Measurements from ENCODE around the gene ME2. TPM values are rescaled to one million over a fixed set of nuclear protein-coding genes. Genes with fewer than 3 reads are reported as not detected.
"Not testable (repeated sequence)": the region's sequence is repeated elsewhere in the genome, so short reads cannot be mapped to it uniquely, and the experiment has no call there.

ME2 gene
- total and polyA plus RNA-seq, 4 experiments from 2014 or later = 48.6 to 53.5 (median 49.7) TPM

- CTCF ChIA-PET (ENCODE audit: partially characterized antibody) = no interaction called here
- Mint-ChIP-seq H3K4me1 (no peaks in the 10 kb centered on the region), H3K27me3 (no peaks in the 10 kb centered on the region), H3K4me3 (no peak overlapping the region), H3K36me3 (no peaks in the 10 kb centered on the region), H3K27ac (no peak overlapping the region), H3K9me3 (no peaks in the 10 kb centered on the region)
- POLR2A ChIA-PET (ENCODE audit: partially characterized antibody) = no interaction called here
- H3K36me3 ChIP-seq (ENCODE audit: insufficient read depth, low read length) = no peaks in the 10 kb centered on the region
- intact Hi-C loops (cut with micrococcal nuclease) = no loop called here
- H3K9me3 ChIP-seq (ENCODE audit: control insufficient read depth in 1 of 2, low read length in 2 of 2) = no peaks in the 10 kb centered on the region
- H3K27ac ChIP-seq (ENCODE audit: low read depth, low read length) = no peak overlapping the region
- H3K27me3 ChIP-seq (ENCODE audit: insufficient read depth, low read length) = no peaks in the 10 kb centered on the region
- no peaks in the 10 kb centered on the region for H3K4me1 ChIP-seq (ENCODE audit: insufficient read depth, low read length)
- H3K4me3 ChIP-seq (ENCODE audit: low read length in 2 of 2) = no peak overlapping the region
- no peak for DNase-seq
Observed at GRCh38 chr18:50871846-50872245, 7.1 kb upstream of the ME2 start.

GRCh38 chr18:50875966-50876536, 2.9 kb upstream of the ME2 start:
- H3K4me3 Mint-ChIP-seq = no peak overlapping the region
- H3K4me3 ChIP-seq (ENCODE audit: low read length in 2 of 2) = no peak overlapping the region
- no peaks in the 10 kb centered on the region for H3K9me3 Mint-ChIP-seq
- no peaks in the 10 kb centered on the region for H3K27me3 Mint-ChIP-seq
- H3K4me1 Mint-ChIP-seq = peaks cover 14 to 25% (median 18%) of the 10 kb centered on the region in 4 donors
- no peaks in the 10 kb centered on the region for H3K36me3 ChIP-seq (ENCODE audit: insufficient read depth, low read length)
- H3K27me3 ChIP-seq (ENCODE audit: insufficient read depth, low read length) = no peaks in the 10 kb centered on the region
- intact Hi-C loops (cut with micrococcal nuclease) = loop anchor here (5.0 kb wide), 1 partner anchor 36 kb away; no protein-coding TSS in a partner anchor
- H3K9me3 ChIP-seq (ENCODE audit: control insufficient read depth in 1 of 2, low read length in 2 of 2) = no peaks in the 10 kb centered on the region
- CTCF ChIA-PET (ENCODE audit: partially characterized antibody) = interaction anchor here (0.8 kb wide), 1 partner anchor 56 kb away, joined by 4 read pairs; the partner anchor contains the start of gene MRO
- no peak for DNase-seq
- POLR2A ChIA-PET (ENCODE audit: partially characterized antibody) = interaction anchor here (0.9 to 4.0 kb wide), 2 partner anchors 92 to 154 kb away, joined by 4 to 120 read pairs; partner anchors contain the start of genes ELAC1 and SMAD4
- peaks cover 23% of the 10 kb centered on the region for H3K4me1 ChIP-seq (ENCODE audit: insufficient read depth, low read length)
- H3K27ac ChIP-seq (ENCODE audit: low read depth, low read length) = no peak overlapping the region
- peaks cover 0 to 13% of the 10 kb centered on the region in 2 donors for H3K36me3 Mint-ChIP-seq
- H3K27ac Mint-ChIP-seq = peak overlapping the region in 1 of 7 donors; percentile 24

GRCh38 chr18:50877545-50878265, 1.2 kb upstream of the ME2 start:
- DNase-seq = peak in 4 of 5 donors; percentile 1 to 37 (median 7)

GRCh38 chr18:50879302-50880118, 592 bp downstream of the ME2 start:
- H3K36me3 ChIP-seq (ENCODE audit: insufficient read depth, low read length) = no peaks in the 10 kb centered on the region
- CTCF ChIA-PET (ENCODE audit: partially characterized antibody) = interaction anchor here (0.8 to 1.9 kb wide), 7 partner anchors 16 to 318 kb away, joined by 3 to 7 read pairs (median 4); partner anchors contain the start of gene MEX3C
- peak overlapping the region; percentile 76 for H3K4me3 ChIP-seq (ENCODE audit: low read length in 2 of 2)
- H3K4me3 Mint-ChIP-seq = peak overlapping the region; percentile 93 to 99 (median 99)
- no peaks in the 10 kb centered on the region for H3K9me3 Mint-ChIP-seq
- H3K27ac Mint-ChIP-seq = peak overlapping the region; percentile 90 to 98 (median 96)
- intact Hi-C loops (cut with micrococcal nuclease) = loop anchor here (1.0 to 5.0 kb wide), 4 partner anchors 33 to 599 kb away; partner anchors contain the start of gene MBD1
- H3K4me1 ChIP-seq (ENCODE audit: insufficient read depth, low read length) = peaks cover 45% of the 10 kb centered on the region
- H3K36me3 Mint-ChIP-seq = peaks cover 0 to 13% of the 10 kb centered on the region in 2 donors
- H3K4me1 Mint-ChIP-seq = peaks cover 22 to 40% (median 30%) of the 10 kb centered on the region in 4 donors
- DNase-seq = peak; percentile 40 to 62 (median 54)
- H3K27me3 Mint-ChIP-seq = no peaks in the 10 kb centered on the region
- no peaks in the 10 kb centered on the region for H3K27me3 ChIP-seq (ENCODE audit: insufficient read depth, low read length)
- peak overlapping the region; percentile 88 for H3K27ac ChIP-seq (ENCODE audit: low read depth, low read length)
- no peaks in the 10 kb centered on the region for H3K9me3 ChIP-seq (ENCODE audit: control insufficient read depth in 1 of 2, low read length in 2 of 2)
- POLR2A ChIA-PET (ENCODE audit: partially characterized antibody) = interaction anchor here (0.6 to 4.0 kb wide), 28 partner anchors 8 to 1392 kb away, joined by 3 to 120 read pairs (median 5); partner anchors contain the start of genes C18orf32, ELAC1, MEX3C and SKA1

More at GRCh38 chr18:50877545-50878265, 1.2 kb upstream of the ME2 start:
- H3K27ac Mint-ChIP-seq = peak overlapping the region; percentile 94 to 99 (median 99)
- H3K4me3 ChIP-seq (ENCODE audit: low read length in 2 of 2) = peak overlapping the region; percentile 76 to 94
- intact Hi-C loops (cut with micrococcal nuclease) = loop anchor here (1.0 to 5.0 kb wide), 7 partner anchors 35 to 597 kb away; partner anchors contain the start of genes ELAC1, MBD1, MRO and SMAD4
- H3K36me3 ChIP-seq (ENCODE audit: insufficient read depth, low read length) = no peaks in the 10 kb centered on the region
- H3K36me3 Mint-ChIP-seq = peaks cover 0 to 13% of the 10 kb centered on the region in 2 donors
- H3K4me1 Mint-ChIP-seq = peaks cover 15 to 25% (median 20%) of the 10 kb centered on the region in 4 donors
- peaks cover 37% of the 10 kb centered on the region for H3K4me1 ChIP-seq (ENCODE audit: insufficient read depth, low read length)
- H3K9me3 ChIP-seq (ENCODE audit: control insufficient read depth in 1 of 2, low read length in 2 of 2) = no peaks in the 10 kb centered on the region
- H3K4me3 Mint-ChIP-seq = peak overlapping the region; percentile 90 to 99 (median 96)
- ChIA-PET POLR2A (ENCODE audit: partially characterized antibody) (interaction anchor here (1.0 to 4.0 kb wide), 12 partner anchors 10 to 319 kb away, joined by 3 to 120 read pairs (median 10); partner anchors contain the start of genes ELAC1, MEX3C, MRO and SMAD4), CTCF (ENCODE audit: partially characterized antibody) (interaction anchor here (1.3 to 1.9 kb wide), 2 partner anchors 57 to 152 kb away, joined by 5 read pairs; partner anchors contain the start of gene SMAD4)
- H3K27me3 ChIP-seq (ENCODE audit: insufficient read depth, low read length) = no peaks in the 10 kb centered on the region
- H3K9me3 Mint-ChIP-seq = no peaks in the 10 kb centered on the region
- no peaks in the 10 kb centered on the region for H3K27me3 Mint-ChIP-seq
- H3K27ac ChIP-seq (ENCODE audit: low read depth, low read length) = peak overlapping the region; percentile 88

GRCh38 chr18:50880119-50880465, 1.2 kb downstream of the ME2 start:
- no peaks in the 10 kb centered on the region for H3K27me3 Mint-ChIP-seq
- DNase-seq = no peak
- peak overlapping the region; percentile 91 to 99 (median 99) for H3K4me3 Mint-ChIP-seq
- peak overlapping the region; percentile 88 for H3K27ac ChIP-seq (ENCODE audit: low read depth, low read length)
- intact Hi-C loops (cut with micrococcal nuclease) = no loop called here
- no peaks in the 10 kb centered on the region for H3K9me3 Mint-ChIP-seq
- peaks cover 45% of the 10 kb centered on the region for H3K4me1 ChIP-seq (ENCODE audit: insufficient read depth, low read length)
- no peaks in the 10 kb centered on the region for H3K36me3 ChIP-seq (ENCODE audit: insufficient read depth, low read length)
- ChIA-PET POLR2A (ENCODE audit: partially characterized antibody) (interaction anchor here (0.6 to 1.6 kb wide), 4 partner anchors 59 to 184 kb away, joined by 3 to 10 read pairs (median 4); partner anchors contain the start of genes ELAC1 and SMAD4), CTCF (ENCODE audit: partially characterized antibody) (interaction anchor here (0.7 to 1.5 kb wide), 4 partner anchors 59 to 171 kb away, joined by 3 to 7 read pairs (median 4); partner anchors contain the start of gene MRO)
- peaks cover 22 to 41% (median 30%) of the 10 kb centered on the region in 4 donors for H3K4me1 Mint-ChIP-seq
- H3K27me3 ChIP-seq (ENCODE audit: insufficient read depth, low read length) = no peaks in the 10 kb centered on the region
- H3K9me3 ChIP-seq (ENCODE audit: control insufficient read depth in 1 of 2, low read length in 2 of 2) = no peaks in the 10 kb centered on the region
- H3K4me3 ChIP-seq (ENCODE audit: low read length in 2 of 2) = peak overlapping the region; percentile 76
- peak overlapping the region; percentile 90 to 98 (median 96) for H3K27ac Mint-ChIP-seq
- H3K36me3 Mint-ChIP-seq = peaks cover 0 to 13% of the 10 kb centered on the region in 2 donors

- peaks cover 0 to 13% of the 10 kb centered on the region in 2 donors for H3K36me3 Mint-ChIP-seq
- H3K9me3 ChIP-seq (ENCODE audit: control insufficient read depth in 1 of 2, low read length in 2 of 2); H3K27me3 ChIP-seq (ENCODE audit: insufficient read depth, low read length); H3K27me3 Mint-ChIP-seq; H3K4me3 ChIP-seq (ENCODE audit: low read length in 2 of 2); H3K9me3 Mint-ChIP-seq; H3K36me3 ChIP-seq (ENCODE audit: insufficient read depth, low read length); H3K27ac Mint-ChIP-seq; intact Hi-C loops (cut with micrococcal nuclease); H3K27ac ChIP-seq (ENCODE audit: low read depth, low read length); DNase-seq: not testable (repeated sequence)
- peaks cover 45% of the 10 kb centered on the region for H3K4me1 ChIP-seq (ENCODE audit: insufficient read depth, low read length)
- ChIA-PET POLR2A (ENCODE audit: partially characterized antibody) (interaction anchor here (1.2 to 1.6 kb wide), 2 partner anchors 60 to 150 kb away, joined by 3 to 10 read pairs; partner anchors contain the start of gene SMAD4), CTCF (ENCODE audit: partially characterized antibody) (interaction anchor here (0.7 to 1.5 kb wide), 4 partner anchors 58 to 170 kb away, joined by 3 to 7 read pairs (median 4); partner anchors contain the start of gene MRO)
- peak overlapping the region in 2 of 8 donors; percentile 21 to 22 for H3K4me3 Mint-ChIP-seq
- peaks cover 22 to 41% (median 30%) of the 10 kb centered on the region in 4 donors for H3K4me1 Mint-ChIP-seq
Observed at GRCh38 chr18:50880944-50881343, 2.0 kb downstream of the ME2 start.
